Activated CD8-positive, alpha-beta memory T cell treated with anti-CD3 and anti-CD28 coated beads, Interleukin-2, amount 50 U/mL, for 48 hours (primary cell): ENCODE measurements around the gene DHX34.
A peak's percentile ranks its signal among the peaks of the same experiment; 100 is the strongest.
"Not testable (repeated sequence)": the region's sequence is repeated elsewhere in the genome, so short reads cannot be mapped to it uniquely, and the experiment has no call there.

ENCODE experiments used
- DNase-seq: peaks from one replicate; pipeline ENCODE4 v3.0.0-alpha.2; 2020

The DHX34 gene

DNA sequence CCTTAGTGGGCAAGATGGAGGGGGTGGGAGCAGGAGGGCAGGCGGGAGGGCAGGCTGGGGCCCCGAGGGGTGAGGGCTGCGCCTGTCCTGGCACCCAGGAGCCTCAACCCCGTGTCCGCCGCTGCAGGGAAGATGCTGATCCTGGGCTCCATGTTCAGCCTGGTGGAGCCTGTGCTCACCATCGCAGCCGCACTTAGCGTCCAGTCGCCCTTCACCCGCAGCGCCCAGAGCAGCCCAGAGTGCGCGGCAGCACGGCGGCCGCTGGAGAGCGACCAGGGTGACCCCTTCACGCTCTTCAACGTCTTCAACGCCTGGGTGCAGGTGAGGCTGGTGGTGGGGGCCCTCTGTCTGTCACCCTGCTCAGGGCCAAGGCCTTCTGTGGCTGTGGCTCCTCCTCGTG, 23.5 kb downstream of the DHX34 start:
- DNase-seq, result no peak

DNA sequence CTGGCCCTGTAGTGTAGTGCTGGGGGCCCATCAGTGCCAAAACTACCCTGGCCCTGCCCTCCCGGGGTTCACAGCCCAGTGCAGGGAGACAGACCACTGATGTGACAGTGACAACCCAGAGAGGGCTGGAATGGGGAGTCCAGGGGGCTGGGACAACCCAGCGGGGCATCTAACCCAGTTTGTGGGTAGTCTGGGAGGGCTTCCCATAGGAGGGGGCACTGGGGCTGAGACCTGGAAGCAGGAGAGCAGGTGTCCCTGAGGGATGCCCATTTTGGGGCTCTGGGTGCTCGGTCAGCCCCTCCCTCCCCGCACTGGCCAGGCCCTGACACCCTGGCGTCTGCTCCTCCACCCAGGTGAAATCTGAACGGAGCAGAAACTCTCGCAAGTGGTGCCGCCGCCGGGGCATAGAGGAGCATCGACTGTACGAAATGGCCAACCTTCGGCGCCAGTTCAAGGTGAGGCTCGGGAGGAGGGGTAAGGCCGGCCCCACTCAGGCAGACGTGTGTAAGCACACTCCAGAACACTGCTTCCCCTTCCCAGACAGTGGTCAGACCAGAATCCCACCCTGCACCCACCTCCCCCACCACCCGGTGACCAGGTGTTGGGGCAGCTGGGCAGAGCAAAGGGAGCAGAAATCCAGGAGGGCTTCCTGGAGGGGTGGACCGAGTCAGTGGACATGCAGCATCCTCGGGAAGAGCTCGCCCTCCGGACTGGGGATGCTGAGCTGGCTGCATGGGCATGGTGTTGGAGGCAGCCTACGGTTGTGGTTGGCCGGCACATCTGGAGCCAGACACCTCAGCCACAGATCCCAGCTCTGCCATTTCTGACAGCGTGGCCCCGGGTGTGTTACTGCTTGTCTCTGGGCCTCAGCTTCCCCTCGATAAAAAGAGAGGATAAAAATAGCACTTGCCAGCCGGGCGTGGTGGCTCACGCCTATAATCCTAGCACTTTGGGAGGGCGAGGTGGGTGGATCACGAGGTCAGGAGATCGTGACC, 24.4 kb downstream of the DHX34 start:
- DNase-seq, result no peak

DNA sequence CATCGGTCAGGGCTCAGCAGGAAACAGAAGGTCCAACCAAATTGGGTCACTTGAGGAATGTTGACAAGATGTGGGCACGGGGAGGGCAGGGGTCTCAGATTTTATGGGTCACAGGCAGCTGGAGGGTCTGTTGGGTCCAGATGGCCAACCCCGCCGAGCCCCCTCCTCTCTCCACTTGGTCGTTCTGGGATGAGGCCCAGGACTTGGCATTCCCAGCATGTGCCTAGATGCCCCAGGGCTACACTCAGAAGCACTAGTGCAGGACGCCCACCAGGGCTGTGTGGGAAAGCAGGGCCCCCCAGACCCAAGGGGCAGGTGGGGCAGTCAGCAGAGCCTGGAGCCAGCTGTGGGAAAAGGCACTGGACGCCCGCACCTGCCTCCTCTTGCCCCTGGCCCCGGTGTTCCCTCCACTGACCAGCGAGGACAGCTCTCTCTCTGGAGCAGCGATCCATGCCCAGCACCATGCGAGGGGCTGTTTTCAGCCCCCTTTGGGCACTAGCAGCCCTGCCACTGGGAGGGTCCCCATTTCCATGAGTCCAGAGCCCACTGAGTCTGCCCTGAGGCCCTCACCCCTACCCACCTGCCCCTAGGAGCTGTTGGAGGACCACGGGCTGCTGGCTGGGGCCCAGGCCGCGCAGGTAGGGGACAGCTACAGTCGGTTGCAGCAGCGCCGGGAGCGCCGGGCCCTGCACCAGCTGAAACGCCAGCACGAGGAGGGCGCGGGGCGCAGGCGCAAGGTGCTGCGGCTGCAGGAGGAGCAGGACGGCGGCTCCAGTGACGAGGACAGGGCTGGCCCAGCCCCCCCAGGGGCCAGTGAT, 26.0 kb downstream of the DHX34 start:
- DNase-seq, result no peak

DNA sequence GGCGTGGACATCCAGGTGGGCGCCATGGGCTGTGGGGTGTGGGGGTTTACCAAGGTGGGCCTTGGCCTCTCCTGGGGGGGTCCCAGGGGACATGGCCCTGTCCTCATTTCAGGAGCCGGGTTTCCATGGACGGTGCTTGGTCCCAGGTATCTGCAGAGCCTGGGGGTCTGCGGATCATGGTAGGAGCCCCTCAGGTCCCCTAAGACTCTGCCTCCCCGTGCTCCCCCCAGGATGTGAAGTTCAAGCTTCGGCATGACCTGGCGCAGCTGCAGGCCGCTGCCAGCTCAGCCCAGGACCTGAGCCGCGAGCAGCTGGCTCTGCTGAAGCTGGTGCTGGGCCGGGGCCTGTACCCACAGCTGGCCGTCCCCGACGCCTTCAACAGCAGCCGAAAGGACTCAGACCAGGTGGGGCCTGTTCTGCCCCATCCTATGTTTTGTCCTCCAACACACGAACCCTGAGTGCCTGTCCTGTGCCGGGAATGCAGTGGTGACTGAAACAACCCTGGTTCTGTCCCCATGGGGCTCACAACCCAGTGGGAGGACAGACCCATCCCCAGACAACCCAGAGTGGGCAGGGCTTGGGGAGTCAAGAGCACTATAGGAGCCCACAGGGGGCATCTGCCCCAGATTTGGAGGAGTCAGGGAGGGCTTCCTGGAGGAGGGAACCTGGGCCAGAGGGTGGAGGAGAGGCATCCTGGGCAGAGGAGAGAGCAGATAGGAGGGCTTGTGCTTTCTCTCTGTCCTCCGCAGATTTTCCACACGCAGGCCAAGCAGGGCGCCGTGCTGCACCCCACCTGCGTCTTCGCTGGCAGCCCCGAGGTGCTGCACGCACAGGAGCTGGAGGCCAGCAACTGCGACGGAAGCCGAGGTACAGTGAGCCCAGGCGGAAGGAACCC, 26.8 kb downstream of the DHX34 start:
- DNase-seq, result no peak

DNA sequence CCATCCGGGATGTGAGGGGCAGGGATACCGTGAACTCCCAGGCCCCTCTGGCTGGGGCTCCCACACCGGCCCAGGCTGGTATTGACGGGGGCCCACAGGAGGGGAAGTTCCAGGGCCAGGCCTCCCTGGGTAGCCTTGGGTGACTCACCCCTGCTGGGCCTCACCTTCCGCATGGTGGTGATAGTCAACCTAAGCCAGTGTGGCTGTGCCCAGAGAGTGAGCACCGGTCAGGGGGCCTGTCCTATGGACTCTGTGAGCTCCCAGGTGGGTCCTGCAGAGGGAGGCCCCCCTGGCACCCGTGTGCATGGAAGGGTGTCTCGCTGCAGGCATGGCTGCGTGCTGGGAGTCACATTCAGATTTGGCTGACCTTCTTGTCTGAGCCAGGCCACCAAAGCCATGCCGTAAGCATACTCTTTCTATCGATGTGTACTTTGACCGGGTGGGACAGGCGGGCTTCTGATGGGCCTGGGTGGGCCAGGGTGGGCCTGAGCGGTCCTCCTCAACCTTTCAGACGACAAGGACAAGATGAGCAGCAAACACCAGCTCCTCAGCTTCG, 27.6 kb downstream of the DHX34 start:
- no peak for DNase-seq

DNA sequence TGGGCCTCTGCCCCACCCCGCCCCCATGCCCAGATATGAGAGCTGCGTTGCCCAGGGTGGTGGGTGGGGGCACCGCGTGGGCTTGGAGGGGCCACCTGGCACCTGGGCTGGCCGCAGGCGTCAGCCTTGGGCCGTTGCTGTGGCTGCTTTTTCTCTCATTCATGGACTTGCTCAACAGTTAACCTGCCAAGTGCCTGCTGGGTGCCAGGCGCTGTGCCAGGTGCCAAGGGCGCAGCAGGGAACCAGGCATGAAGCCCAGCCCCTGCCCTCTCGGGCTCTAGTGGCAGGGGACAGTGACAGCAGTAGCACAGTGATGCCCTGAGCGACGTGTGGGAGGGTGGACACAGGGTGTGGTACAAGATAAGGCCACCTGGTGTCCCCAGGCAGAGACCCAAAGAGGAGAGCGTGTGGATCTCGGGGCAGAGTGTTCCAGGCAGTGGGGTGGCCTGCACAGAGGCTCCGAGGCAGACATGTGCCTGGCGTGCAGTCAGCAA, 28.1 kb downstream of the DHX34 start:
- DNase-seq, result no peak

DNA sequence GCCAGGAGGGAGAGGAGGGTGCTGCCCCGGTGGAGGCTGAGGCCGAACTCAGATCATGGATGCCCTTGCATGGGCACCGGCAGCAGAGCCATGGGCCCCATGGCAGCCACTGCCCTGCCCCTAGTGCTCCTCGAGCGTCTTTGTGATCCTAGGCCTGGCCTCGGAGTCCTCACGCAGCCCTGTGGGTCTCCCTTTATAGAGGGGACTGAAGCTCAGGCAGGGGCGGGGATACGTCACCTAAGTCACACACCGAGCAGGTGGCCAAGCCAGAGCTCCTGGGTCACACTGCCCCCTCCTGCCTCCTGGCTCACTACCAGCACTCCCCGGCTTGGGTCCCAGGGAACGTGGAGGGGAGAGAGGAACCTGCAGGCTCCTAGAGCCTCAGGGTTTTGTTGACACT, 28.7 kb downstream of the DHX34 start:
- no peak for DNase-seq

DNA sequence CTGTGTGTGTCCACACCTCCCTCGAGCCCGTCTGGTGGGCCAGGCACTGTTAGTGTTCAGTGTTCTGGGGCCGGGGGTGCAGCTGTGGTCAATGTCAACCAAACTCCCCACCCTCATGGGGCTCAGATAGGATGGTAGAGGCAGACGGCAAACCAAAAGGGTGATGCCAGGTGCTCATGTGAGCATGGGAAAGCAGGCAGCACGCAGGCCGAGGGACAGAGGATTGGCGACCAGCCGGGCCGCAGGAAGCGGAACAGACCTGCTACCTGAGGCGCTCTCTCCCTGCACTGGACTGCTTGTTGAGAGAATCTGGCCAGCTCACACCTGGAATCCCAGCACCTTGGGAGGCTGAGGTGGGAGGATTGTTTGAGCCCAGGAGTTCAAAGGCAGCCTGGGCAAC, 29.1 kb downstream of the DHX34 start:
- no peak for DNase-seq

DNA sequence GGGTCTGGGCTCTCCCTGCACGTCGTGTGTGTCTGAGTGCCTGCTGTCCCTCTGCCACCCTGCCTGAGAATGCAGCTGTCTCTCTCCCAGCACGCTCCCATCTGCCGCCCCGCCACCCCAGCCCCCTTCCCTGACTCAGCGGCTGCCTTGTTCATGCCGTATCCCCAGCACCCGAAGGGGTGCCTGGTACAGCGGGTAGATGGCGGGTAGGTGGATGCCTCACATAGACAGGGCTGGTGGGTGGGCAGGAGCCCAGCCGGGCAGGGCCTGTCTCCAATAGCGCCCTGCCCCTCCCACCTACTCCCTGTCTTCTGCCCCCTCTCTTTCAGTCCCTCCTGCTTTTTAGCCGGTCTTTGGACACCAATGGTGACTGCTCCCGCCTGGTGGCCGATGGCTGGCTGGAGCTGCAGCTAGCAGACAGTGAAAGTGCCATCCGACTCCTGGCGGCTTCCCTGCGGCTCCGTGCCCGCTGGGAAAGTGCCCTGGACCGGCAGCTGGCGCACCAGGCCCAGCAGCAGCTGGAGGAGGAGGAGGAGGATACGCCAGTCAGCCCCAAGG, 30.3 kb downstream of the DHX34 start:
- DNase-seq, result no peak

DNA sequence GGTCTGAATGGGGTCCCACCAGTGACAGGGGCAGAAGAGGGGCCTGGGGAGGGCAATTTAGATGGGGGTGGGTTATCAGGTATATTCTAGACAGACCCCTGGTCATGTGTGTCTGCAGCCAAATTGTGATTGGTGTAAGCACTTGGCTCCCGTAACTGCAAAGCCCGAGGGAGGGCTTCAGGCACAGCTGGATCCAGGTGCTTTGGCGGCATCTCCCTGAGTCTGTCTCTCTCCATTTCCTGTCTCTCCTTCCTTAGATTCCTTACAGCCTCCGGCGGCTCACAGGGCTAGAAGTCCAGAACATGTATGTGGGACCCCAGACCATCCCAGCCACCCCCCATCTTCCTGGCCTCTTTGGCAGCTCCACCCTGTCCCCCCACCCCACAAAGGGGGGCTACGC, 31.4 kb downstream of the DHX34 start:
- no peak for DNase-seq

DNA sequence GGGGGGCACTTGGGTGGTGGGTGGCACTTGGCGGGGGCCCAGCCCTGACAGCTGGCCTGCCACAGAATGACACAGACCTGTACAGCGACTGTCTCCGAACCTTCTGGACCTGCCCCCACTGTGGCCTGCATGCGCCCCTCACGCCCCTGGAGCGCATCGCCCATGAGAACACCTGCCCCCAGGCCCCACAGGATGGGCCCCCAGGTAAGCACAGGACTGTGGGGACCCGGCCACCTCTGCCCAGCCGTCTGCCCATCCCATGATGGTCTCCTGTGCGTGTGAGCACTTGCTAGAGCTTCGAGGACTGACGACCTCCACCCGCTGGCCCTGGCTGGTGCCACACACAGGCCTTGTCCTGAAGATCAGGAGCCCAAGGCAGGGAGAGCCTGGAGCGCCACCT, 32.0 kb downstream of the DHX34 start:
- no peak for DNase-seq

DNA sequence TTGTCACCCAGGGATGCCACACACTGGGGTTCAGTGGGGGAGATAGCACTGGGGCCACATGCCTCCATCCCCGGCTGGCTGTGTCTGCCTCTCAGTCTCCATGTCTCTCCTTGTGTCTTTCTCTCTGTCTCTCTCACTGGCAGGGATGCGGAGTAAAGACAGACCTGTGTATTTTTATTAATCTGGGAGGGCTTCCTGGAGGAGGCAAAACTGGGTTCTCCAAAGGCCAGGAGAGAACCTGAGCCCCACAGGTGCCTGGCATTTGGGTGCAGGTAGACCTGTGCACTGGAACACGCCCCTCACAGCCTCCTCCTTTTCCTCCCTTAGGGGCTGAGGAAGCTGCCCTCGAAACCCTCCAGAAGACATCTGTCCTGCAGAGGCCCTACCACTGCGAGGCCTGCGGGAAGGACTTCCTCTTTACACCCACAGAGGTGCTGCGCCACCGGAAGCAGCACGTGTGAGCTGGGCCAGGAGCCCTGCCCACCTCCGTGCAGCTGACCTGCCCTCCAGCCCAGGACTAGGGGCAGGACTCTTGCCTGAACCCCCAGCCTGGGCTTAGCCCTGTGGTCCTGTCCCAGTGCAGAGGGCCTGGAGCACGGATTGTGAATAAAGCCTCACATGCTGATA, 32.7 kb downstream of the DHX34 start:
- no peak for DNase-seq

DNA sequence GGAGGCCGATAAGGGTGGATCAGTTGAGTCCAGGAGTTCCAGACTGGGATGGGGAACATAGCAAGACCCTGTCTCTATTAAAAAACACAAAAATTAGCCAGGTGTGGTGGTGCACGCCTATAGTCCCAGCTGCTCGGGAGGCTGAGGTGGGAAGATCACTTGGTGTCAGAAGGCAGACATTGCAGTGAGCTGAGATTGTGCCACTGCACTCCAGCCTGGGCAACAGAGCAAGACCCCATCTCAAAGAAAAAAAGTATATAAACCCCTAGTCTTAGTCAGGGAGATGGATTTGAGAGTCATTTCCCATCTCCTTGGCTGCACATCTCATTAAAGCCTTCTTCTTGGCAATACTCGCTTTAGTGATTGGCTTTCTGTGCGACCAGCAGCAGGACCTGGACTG, 34.8 kb downstream of the DHX34 start:
- not testable (repeated sequence) for DNase-seq

DNA sequence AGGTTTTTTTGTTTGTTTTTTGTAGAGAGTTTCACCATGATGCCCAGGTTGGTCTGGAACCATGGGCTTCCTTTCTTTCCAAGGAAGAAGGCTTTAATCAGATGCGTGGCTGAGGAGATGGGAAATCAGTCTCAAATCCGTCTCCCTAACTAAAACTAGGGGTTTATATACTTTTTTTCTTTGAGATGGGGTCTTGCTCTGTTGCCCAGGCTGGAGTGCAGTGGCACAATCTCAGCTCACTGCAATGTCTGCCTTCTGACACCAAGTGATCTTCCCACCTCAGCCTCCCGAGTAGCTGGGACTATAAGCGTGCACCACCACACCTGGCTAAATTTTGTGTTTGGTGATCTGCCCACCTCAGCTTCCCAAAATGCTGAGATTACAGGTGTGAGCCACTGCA, 35.4 kb downstream of the DHX34 start:
- not testable (repeated sequence) for DNase-seq

DNA sequence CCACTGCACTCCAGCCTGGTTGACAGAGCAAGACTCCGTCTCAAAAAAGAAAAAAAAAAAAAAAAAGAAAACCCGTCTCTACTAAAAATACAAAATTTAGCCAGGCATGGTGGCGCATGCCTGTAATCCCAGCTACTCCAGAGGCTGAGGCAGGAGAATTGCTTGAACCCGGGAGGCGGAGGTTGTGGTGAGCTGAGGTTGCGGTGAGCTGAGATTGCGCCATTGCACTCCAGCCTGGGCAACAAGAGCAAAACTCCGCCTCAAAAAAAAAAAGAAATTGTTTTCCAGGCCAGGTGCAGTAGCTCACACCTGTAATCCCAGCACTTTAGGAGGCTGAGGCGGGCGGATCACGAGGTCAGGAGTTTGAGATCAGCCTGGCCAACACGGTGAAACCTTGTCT, 37.5 kb downstream of the DHX34 start:
- not testable (repeated sequence) for DNase-seq

DNA sequence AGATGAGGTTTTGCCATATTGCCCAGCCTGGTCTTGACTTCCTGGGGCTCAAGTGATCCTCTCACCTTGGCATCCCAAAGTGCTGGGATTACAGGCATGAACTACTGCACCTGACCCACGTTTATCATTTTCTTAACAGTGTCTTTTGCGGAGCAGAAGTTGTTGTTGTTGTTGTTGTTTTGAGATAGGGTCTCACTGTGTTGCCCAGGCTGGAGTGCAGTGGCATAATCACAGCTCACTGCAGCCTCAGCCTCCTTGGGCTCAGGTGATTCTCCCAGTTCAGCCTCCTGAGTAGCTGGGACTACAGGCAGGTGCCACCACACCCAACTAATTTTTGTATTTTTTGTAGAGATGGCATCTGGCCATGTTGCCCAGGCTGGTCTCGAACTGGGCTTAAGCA, 38.5 kb downstream of the DHX34 start:
- not testable (repeated sequence) for DNase-seq

DNA sequence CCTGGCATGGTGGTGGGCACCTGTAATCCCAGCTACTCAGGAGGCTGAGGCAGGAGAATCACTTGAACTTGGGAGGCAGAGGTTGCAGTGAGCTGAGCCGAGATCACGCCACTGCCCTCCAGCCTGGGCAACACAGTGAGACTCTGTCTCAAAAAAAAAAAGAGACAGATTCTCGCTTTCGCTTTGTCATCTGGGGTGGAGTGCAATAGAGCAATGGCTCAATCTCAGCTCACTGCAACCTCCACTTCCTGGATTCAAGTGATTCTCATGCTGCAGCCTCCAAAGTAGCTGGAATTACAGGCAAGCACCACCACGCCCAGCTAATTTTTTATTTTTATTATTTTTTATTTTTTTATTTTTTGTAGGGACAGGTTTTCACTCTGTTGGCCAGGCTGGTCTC, 39.6 kb downstream of the DHX34 start:
- DNase-seq, result not testable (repeated sequence)

DNA sequence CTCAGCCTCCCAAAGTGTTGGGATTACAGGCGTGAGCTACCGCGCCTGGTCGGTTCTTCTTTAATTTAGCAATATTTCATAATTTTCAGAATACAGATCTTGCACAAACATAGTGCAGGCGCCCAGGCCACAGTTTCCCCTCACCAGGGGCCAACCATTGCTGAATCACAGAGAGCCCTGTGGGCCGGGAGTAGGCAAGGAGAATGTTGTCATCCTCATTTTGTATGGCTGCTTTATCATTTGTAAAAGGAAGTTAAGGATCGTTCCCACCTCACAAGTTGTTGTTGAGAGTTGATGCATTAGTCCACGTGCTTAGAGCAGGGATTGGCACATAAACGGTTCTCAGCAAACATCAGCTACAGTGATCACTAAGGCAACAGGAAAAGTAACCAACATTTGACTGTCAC, 40.0 kb downstream of the DHX34 start:
- DNase-seq, result no peak

DNA sequence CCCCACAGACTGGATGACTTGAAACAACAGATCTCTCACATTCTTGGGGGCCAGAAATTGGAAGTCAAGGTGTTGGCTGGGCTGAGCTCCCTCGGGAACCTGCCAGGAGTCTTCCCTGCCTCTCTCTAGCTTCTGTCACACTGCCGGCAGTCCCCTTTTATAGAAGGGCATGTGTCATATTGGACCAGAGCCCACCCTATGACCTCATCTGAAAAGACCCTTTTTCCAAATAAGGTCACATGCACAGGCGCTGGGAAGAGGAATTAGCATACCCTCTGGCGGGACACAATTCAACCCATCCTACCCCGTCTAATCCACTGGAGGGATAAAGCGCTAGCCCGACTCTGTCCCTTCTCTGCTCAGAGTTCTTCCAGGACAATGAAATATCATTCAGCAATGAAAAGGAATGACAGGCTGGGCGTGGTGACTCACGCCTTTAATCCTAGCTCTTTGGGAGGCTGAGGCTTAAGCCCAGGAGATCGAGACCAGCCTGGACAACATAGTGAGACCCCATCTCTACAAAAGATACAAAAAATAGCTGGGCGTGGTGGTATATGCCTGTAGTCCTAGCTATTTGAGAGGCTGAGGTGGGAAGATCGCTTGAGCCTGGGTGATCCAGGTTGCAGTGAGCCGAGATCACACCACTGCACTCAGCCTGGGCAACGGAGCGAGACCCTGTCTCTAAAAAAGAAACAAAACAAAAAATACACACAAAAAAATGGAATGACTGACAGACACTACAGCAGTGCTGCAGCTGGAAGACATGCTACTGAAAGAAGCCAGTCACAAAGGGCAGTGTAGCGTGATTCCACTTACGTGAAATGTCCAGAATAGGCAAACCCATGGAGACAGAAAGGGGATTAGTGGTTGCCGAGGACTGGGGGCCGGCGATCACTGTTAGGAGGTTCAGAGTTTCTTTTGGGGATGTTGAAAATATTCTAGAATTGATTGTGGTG, 41.7 kb downstream of the DHX34 start:
- DNase-seq, result no peak

DNA sequence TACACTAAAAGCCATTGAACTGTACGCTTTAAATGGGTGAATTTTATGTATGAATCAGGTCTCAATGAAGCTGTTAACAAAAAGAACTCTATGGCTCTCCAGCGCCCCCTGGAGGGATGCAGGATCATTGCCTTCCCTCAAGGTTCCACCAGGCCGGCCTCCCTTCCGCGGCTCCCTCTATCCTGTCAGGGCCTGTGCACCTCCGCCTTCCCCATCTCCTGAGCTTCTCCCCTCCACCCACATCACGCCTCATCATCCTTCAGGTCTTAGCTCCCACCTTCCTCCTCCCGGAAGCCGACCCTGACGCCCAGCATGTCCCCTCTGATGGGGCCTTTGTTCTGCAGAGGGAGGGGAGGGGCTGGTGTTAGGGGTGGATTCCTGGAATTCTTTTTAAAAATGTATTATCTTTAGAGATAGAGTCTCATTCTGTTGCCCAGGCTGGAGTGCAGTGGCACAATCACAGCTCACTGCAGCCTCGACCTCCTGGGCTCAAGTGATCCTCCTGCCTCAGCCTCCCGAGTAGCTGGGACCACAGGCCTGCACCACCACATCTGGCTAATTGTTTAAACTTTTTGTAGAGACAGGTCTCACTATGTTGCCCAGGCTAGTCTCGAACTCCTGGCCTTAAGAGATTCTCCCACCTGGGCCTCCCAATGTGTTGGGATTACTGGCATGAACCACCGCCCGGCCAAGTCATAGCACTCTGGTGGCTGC, 42.6 kb downstream of the DHX34 start:
- peak; percentile 97 for DNase-seq
